Suprapubic skin (tissue), 3 donors: ENCODE data around the gene TM9SF2.
A peak's percentile ranks its signal among the peaks of the same experiment; 100 is the strongest.

ENCODE experiments used
- POLR2AphosphoS5 ChIP-seq, 3 donors: sonication (generic); formaldehyde crosslinking; IDR thresholded peaks; one replicate each; pipeline ENCODE4 v1.6.1; 2017; ENCODE audit warnings: antibody characterized with exemption in 3 of 3
- TF ChIP-seq, protein P1 (sequence below), 2 donors: fragments of 200-600 bp in 1 of 2; fragments of 450-650 bp in 1 of 2; sonication (generic) in 1 of 2; IDR thresholded peaks; one replicate each; pipeline ENCODE4 v1.5.1; 2016 to 2019; ENCODE audit warnings: antibody characterized with exemption in 2 of 2, mild to moderate bottlenecking in 1 of 2, moderate library complexity in 1 of 2

DNA sequence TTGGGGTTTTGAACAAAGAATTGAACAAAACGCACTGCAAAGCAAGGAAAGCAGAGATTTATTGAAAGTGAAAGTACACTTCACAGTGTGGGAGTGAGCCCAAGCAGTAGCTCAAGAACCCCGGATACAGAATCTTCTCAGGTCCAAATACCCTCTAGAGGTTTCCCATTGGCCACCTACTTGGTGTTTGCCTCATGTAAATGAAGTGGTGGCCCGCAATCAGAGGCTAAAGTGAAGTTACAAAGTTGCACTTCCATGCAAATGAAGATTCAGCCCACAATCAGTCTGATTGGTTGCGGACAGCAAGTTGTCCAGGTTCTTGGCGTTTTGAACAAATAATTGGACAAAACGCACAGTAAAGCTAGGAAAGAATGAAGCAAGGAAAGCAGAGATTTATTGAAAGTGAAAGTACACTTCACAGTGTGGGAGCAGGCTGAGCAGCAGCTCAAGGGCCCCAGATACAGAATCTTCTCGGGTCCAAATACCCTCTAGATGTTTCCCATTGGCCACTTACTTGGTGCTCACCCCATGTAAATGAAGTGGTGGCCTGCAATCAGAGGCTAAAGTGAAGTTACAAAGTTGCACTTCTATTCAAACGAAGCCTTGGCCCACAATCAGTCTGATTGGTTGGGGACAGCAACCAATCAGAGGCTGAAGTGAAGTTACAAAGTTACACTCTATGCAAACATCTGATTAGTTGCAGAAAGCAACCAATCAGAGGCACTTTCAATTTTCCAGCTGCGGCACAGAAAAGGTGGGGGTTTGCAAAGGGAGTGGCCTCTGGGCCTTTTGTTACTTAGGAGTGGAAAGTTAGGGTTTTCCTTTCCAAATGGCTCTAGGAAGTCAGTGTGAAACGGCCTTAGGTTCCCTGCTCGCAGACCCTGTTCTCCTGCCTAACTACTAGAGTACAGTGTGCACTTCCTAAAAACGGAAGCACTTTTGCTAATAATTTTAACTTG is 4.8 kb upstream of the TM9SF2 start:
- TF ChIP-seq, protein P1, sequence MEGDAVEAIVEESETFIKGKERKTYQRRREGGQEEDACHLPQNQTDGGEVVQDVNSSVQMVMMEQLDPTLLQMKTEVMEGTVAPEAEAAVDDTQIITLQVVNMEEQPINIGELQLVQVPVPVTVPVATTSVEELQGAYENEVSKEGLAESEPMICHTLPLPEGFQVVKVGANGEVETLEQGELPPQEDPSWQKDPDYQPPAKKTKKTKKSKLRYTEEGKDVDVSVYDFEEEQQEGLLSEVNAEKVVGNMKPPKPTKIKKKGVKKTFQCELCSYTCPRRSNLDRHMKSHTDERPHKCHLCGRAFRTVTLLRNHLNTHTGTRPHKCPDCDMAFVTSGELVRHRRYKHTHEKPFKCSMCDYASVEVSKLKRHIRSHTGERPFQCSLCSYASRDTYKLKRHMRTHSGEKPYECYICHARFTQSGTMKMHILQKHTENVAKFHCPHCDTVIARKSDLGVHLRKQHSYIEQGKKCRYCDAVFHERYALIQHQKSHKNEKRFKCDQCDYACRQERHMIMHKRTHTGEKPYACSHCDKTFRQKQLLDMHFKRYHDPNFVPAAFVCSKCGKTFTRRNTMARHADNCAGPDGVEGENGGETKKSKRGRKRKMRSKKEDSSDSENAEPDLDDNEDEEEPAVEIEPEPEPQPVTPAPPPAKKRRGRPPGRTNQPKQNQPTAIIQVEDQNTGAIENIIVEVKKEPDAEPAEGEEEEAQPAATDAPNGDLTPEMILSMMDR (IDR thresholded peaks at IDR 0.05), result no peak
- peak in 1 of 3 donors; percentile 14 for TF ChIP-seq POLR2AphosphoS5 (IDR thresholded peaks at IDR 0.05)
